ENCODE measurements around the gene CNPY4. TPM values are rescaled to one million over a fixed set of nuclear protein-coding genes. Genes with fewer than 3 reads are reported as not detected.

The CNPY4 gene
- total RNA-seq, 1 experiment from 2014 or later = 10.4 TPM

- H3K27me3 ChIP-seq (ENCODE audit: insufficient read depth, low read length) = no peaks in the 10 kb centered on the region
- H3K27ac Mint-ChIP-seq = peak overlapping the region in 2 of 3 experiments; percentile 92 to 94; a peak in 4 of 7 replicates
- DNase-seq = no peak
- peaks cover 3% of the 10 kb centered on the region for H3K79me1 ChIP-seq (ENCODE audit: insufficient read depth, low read depth, low read length, poor library complexity, severe bottlenecking)
- WGBS (ENCODE audit: extremely low coverage, insufficient read length, low lambda C conversion rate) = no CpG with 5 or more reads among the region's 17 CpGs
- no peak for TF ChIP-seq CTCF (conservative IDR thresholded peaks at IDR 0.05)
- H3K79me2 ChIP-seq (ENCODE audit: insufficient read depth, low read length) = peaks cover 5% of the 10 kb centered on the region; the same call in 1 of the 2 replicates
- no peaks in the 10 kb centered on the region for H3K23me2 ChIP-seq (ENCODE audit: insufficient read length, low read depth, low read length, poor library complexity, severe bottlenecking)
- H3K4ac ChIP-seq (ENCODE audit: low read depth, low read length) = no peak overlapping the region
- no peak overlapping the region for H2BK12ac ChIP-seq (ENCODE audit: insufficient read length, low read depth, low read length)
- H3K9me3 ChIP-seq (ENCODE audit: control insufficient read depth, low read depth, low read length) = no peaks in the 10 kb centered on the region
- H3K4me3 Mint-ChIP-seq = peak overlapping the region in 1 of 2 experiments; percentile 53; a peak in 1 of 5 replicates
- H2BK5ac ChIP-seq (ENCODE audit: insufficient read length, low read length) = no peak overlapping the region
- no peak overlapping the region for H2BK120ac ChIP-seq (ENCODE audit: low read depth, low read length, poor library complexity, severe bottlenecking)
- H3K56ac ChIP-seq (ENCODE audit: insufficient read length, low read depth, low read length) = no peak overlapping the region
- no peaks in the 10 kb centered on the region for H4K20me1 ChIP-seq (ENCODE audit: control insufficient read depth, insufficient read depth, insufficient read length)
- no peak overlapping the region for H3T11ph ChIP-seq (ENCODE audit: low read length)
- H4K91ac ChIP-seq (ENCODE audit: insufficient read length, low read depth, low read length) = no peak overlapping the region
- H3K4me2 ChIP-seq (ENCODE audit: insufficient read depth, insufficient read length, low read length) = no peak overlapping the region
- peaks cover 0 to 3% of the 10 kb centered on the region in 2 experiments; a peak in 1 of 5 replicates for H3K9me3 Mint-ChIP-seq
- H3K23ac ChIP-seq (ENCODE audit: insufficient read length, low read depth, low read length) = no peak overlapping the region
- H3K27ac ChIP-seq (ENCODE audit: insufficient read length, low read depth, low read length) = no peak overlapping the region
- peaks cover 92 to 99% (median 97%) of the 10 kb centered on the region in 3 experiments for H3K36me3 Mint-ChIP-seq (ENCODE audit: insufficient read depth in 1 of 3, low read depth in 3 of 3)
- H2AK5ac ChIP-seq (ENCODE audit: insufficient read length, low read length) = no peak overlapping the region
- H3K4me1 Mint-ChIP-seq = peaks cover 17 to 28% of the 10 kb centered on the region in 2 experiments
- H3K9ac ChIP-seq (ENCODE audit: extremely low read depth, insufficient read length, low read length) = no peak overlapping the region
- H3K27me3 Mint-ChIP-seq (ENCODE audit: low read depth) = peaks cover 2% of the 10 kb centered on the region; the same call in 1 of the 2 replicates
- no peak overlapping the region for H3K14ac ChIP-seq (ENCODE audit: insufficient read depth, low read length)
- H3K4me1 ChIP-seq (ENCODE audit: insufficient read depth, low read length) = no peaks in the 10 kb centered on the region
- H4K8ac ChIP-seq (replicated peaks; ENCODE audit: insufficient read length, low read depth, low read length) = no peak overlapping the region
- H3K18ac ChIP-seq (ENCODE audit: insufficient read length, low read depth, low read length) = no peak overlapping the region
- no peak overlapping the region for H2AFZ ChIP-seq (ENCODE audit: low read length)
- no peak overlapping the region for H4K5ac ChIP-seq (ENCODE audit: insufficient read length, low read depth, low read length)
- no peak overlapping the region for H2BK15ac ChIP-seq (ENCODE audit: low read depth, low read length)
- H2BK20ac ChIP-seq (ENCODE audit: low read depth, low read length, poor library complexity, severe bottlenecking) = no peak overlapping the region
Observed at GRCh38 chr7:100095704-100096103, 23.7 kb upstream of the CNPY4 start.

Measured in H9 (cell line).